Measurements from ENCODE around the gene EML1. TPM values are rescaled to one million over a fixed set of nuclear protein-coding genes. Genes with fewer than 3 reads are reported as not detected.

EML1 gene
- total RNA-seq, 1 donor from 2014 or later, result 33.3 TPM

- DNase-seq, result no peak
- H3K36me3 ChIP-seq, result peaks cover 93% of the 10 kb centered on the region
- intact Hi-C loops (cut with micrococcal nuclease), result no loop called here
- no peak overlapping the region for H3K4me3 ChIP-seq
- no peaks in the 10 kb centered on the region for H3K27me3 ChIP-seq (ENCODE audit: low read depth)
- H3K27ac ChIP-seq (replicated peaks), result no peak overlapping the region
- H3K4me1 ChIP-seq, result no peaks in the 10 kb centered on the region
- H3K9me3 ChIP-seq (replicated peaks), result no peaks in the 10 kb centered on the region
- no peak for TF ChIP-seq CTCF (IDR thresholded peaks at IDR 0.05; ENCODE audit: borderline replicate concordance)
Observed at GRCh38 chr14:99918781-99919180, 125.6 kb downstream of the EML1 start.

- Histone ChIP-seq H3K27ac (replicated peaks) (no peak overlapping the region), H3K4me3 (no peak overlapping the region), H3K36me3 (peaks cover 80% of the 10 kb centered on the region), H3K4me1 (no peaks in the 10 kb centered on the region), H3K9me3 (replicated peaks) (no peaks in the 10 kb centered on the region), H3K27me3 (ENCODE audit: low read depth) (no peaks in the 10 kb centered on the region)
- intact Hi-C loops (cut with micrococcal nuclease), result no loop called here
- DNase-seq, result no peak
- TF ChIP-seq CTCF (IDR thresholded peaks at IDR 0.05; ENCODE audit: borderline replicate concordance), result no peak
Observed at GRCh38 chr14:99921425-99921824, 128.2 kb downstream of the EML1 start.

- Histone ChIP-seq H3K27me3 (ENCODE audit: low read depth) (no peaks in the 10 kb centered on the region), H3K27ac (replicated peaks) (no peak overlapping the region), H3K4me3 (no peak overlapping the region), H3K9me3 (replicated peaks) (no peaks in the 10 kb centered on the region), H3K36me3 (peaks cover 64% of the 10 kb centered on the region), H3K4me1 (no peaks in the 10 kb centered on the region)
- intact Hi-C loops (cut with micrococcal nuclease), result no loop called here
- no peak for DNase-seq
- TF ChIP-seq CTCF (IDR thresholded peaks at IDR 0.05; ENCODE audit: borderline replicate concordance), result no peak
Observed at GRCh38 chr14:99924379-99924778, 131.2 kb downstream of the EML1 start.

- no peak for TF ChIP-seq CTCF (IDR thresholded peaks at IDR 0.05; ENCODE audit: borderline replicate concordance)
- no peaks in the 10 kb centered on the region for H3K9me3 ChIP-seq (replicated peaks)
- DNase-seq, result no peak
- intact Hi-C loops (cut with micrococcal nuclease), result no loop called here
- no peaks in the 10 kb centered on the region for H3K4me1 ChIP-seq
- H3K27ac ChIP-seq (replicated peaks), result no peak overlapping the region
- peaks cover 54% of the 10 kb centered on the region for H3K36me3 ChIP-seq
- no peak overlapping the region for H3K4me3 ChIP-seq
- no peaks in the 10 kb centered on the region for H3K27me3 ChIP-seq (ENCODE audit: low read depth)
Observed at GRCh38 chr14:99925471-99925870, 132.3 kb downstream of the EML1 start.

- DNase-seq, result no peak
- H3K9me3 ChIP-seq (replicated peaks), result no peaks in the 10 kb centered on the region
- no peak overlapping the region for H3K4me3 ChIP-seq
- no peak overlapping the region for H3K27ac ChIP-seq (replicated peaks)
- intact Hi-C loops (cut with micrococcal nuclease), result no loop called here
- H3K36me3 ChIP-seq, result peaks cover 23% of the 10 kb centered on the region
- no peak for TF ChIP-seq CTCF (IDR thresholded peaks at IDR 0.05; ENCODE audit: borderline replicate concordance)
- H3K27me3 ChIP-seq (ENCODE audit: low read depth), result no peaks in the 10 kb centered on the region
- no peaks in the 10 kb centered on the region for H3K4me1 ChIP-seq
Observed at GRCh38 chr14:99928963-99929362, 135.8 kb downstream of the EML1 start.

- intact Hi-C loops (cut with micrococcal nuclease), result no loop called here
- Histone ChIP-seq H3K27me3 (ENCODE audit: low read depth) (no peaks in the 10 kb centered on the region), H3K9me3 (replicated peaks) (no peaks in the 10 kb centered on the region), H3K36me3 (peaks cover 28% of the 10 kb centered on the region), H3K27ac (replicated peaks) (no peak overlapping the region), H3K4me3 (no peak overlapping the region), H3K4me1 (no peaks in the 10 kb centered on the region)
- no peak for TF ChIP-seq CTCF (IDR thresholded peaks at IDR 0.05; ENCODE audit: borderline replicate concordance)
- DNase-seq, result no peak
Observed at GRCh38 chr14:99929601-99930000, 136.4 kb downstream of the EML1 start.
